ENCODE measurements around the gene TMEM35B. TPM values are rescaled to one million over a fixed set of nuclear protein-coding genes. Genes with fewer than 3 reads are reported as not detected.

The TMEM35B gene
- total and polyA plus RNA-seq, 9 of the 15 experiments (the other 6 are each of a cell fraction or from before 2014, with no cell fraction given), result 11.4 to 142 (median 21.4) TPM

DNA sequence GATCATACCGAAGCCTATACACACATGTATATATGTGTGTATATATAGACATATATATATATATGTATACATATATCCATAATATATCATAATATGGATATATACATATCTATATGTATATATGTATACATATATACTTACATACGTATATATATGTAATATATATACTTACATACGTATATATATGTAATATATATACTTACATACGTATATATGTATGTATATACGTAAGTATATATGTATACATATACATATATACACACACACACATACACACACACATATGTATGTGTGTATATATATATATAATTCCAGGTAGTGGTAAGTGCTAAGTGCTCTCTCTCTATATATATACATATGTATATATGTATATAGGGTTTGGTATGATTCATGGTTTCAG lies 9.7 kb upstream of the TMEM35B start (continued):
- TF ChIP-seq PHF20 (IDR thresholded peaks at IDR 0.05; ENCODE audit: partially characterized antibody), result no peak
- no peak for TF ChIP-seq RFX5 (IDR thresholded peaks at IDR 0.05; ENCODE audit: low read depth, low read length)
- no peak for TF ChIP-seq POLR2G (IDR thresholded peaks at IDR 0.05; ENCODE audit: low read depth, low read length)
- no peak for TF ChIP-seq ZSCAN32 (CRISPR knock-in tag; IDR thresholded peaks at IDR 0.05)

- FAIRE-seq, result no peak
- peaks cover 6 to 8% of the 10 kb centered on the region in 2 experiments; a peak in 4 of 5 replicates for H3K4me1 ChIP-seq (replicated peaks in 1 of 2; ENCODE audit: control insufficient read depth in 2 of 2, insufficient read depth in 2 of 2, low read length in 2 of 2)
- no peaks in the 10 kb centered on the region for H4K20me1 ChIP-seq (replicated peaks; ENCODE audit: control insufficient read depth, insufficient read depth, low read length)
- no peak overlapping the region for H3K4me2 ChIP-seq (ENCODE audit: insufficient read depth, low read length)
- CTCF ChIA-PET (ENCODE audit: low intra/inter-chr PET ratio), result no interaction called here
- no peak overlapping the region for H3K4me3 ChIP-seq
- no peak for DNase-seq (ENCODE audit: extremely low read depth in 1 of 4, low spot score in 3 of 4)
- POLR2A ChIA-PET, result no interaction called here
- H3K27ac ChIP-seq (ENCODE audit: extremely low read depth, low read depth, low read length), result no peak overlapping the region
- intact Hi-C loops (cut with micrococcal nuclease) (no loop called here), in situ Hi-C loops (cut with MboI) (no loop called here)
- no peaks in the 10 kb centered on the region for H3K9me3 ChIP-seq (replicated peaks; ENCODE audit: control insufficient read depth, insufficient read depth, low read depth, low read length)
- peaks cover 11% of the 10 kb centered on the region; the same call in 2 of the 3 replicates for H3K79me2 ChIP-seq (ENCODE audit: control insufficient read depth, insufficient read depth, low read length)
- H3K9ac ChIP-seq (ENCODE audit: insufficient read depth in 1 of 2, low read depth in 2 of 2, low read length in 2 of 2), result no peak overlapping the region
- H3K36me3 ChIP-seq (ENCODE audit: control insufficient read depth, insufficient read depth, low read length), result peaks cover 16% of the 10 kb centered on the region; the same call in 2 of the 3 replicates
- BruUV-seq (replicated peaks), result no TSS peak
- no peak for TF ChIP-seq ADNP (tag; IDR thresholded peaks at IDR 0.05)
- TF ChIP-seq NCOA6 (IDR thresholded peaks at IDR 0.05), result no peak
- TF ChIP-seq DMBX1 (CRISPR knock-in tag; IDR thresholded peaks at IDR 0.05; ENCODE audit: borderline replicate concordance), result no peak
- TF ChIP-seq ZNF23 (CRISPR knock-in tag; IDR thresholded peaks at IDR 0.05), result no peak
- TF ChIP-seq, protein P1, sequence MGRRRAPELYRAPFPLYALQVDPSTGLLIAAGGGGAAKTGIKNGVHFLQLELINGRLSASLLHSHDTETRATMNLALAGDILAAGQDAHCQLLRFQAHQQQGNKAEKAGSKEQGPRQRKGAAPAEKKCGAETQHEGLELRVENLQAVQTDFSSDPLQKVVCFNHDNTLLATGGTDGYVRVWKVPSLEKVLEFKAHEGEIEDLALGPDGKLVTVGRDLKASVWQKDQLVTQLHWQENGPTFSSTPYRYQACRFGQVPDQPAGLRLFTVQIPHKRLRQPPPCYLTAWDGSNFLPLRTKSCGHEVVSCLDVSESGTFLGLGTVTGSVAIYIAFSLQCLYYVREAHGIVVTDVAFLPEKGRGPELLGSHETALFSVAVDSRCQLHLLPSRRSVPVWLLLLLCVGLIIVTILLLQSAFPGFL (CRISPR knock-in tag; IDR thresholded peaks at IDR 0.05), result no peak
- no peak for TF ChIP-seq TAF1 (IDR thresholded peaks at IDR 0.05; ENCODE audit: control insufficient read depth, extremely low read depth, insufficient read depth, low read length, severe bottlenecking)
- TF ChIP-seq SRSF9 (IDR thresholded peaks at IDR 0.05; ENCODE audit: borderline replicate concordance, low read depth, low read length), result no peak
- TF ChIP-seq GATAD2A (IDR thresholded peaks at IDR 0.05), result no peak
- no peak for TF ChIP-seq POLR3A (IDR thresholded peaks at IDR 0.05; ENCODE audit: borderline replicate concordance, extremely low read depth, insufficient read depth, insufficient read length)
- ATAC-seq, result no peak
- no peaks in the 10 kb centered on the region for H3K9me1 ChIP-seq (ENCODE audit: control insufficient read depth, insufficient read depth, low read length)
- H2AFZ ChIP-seq (ENCODE audit: low read depth, low read length), result no peak overlapping the region
- no peaks in the 10 kb centered on the region for H3K27me3 ChIP-seq (ENCODE audit: control insufficient read depth in 2 of 2, insufficient read depth in 2 of 2, low read length in 2 of 2)
Measured at GRCh38 chr1:34988581-34988980, 3.4 kb upstream of the TMEM35B start.
